CD4-positive, alpha-beta T cell treated with Interleukin-15 for 1 hour (primary cell): ENCODE data around the gene FGF12.

Experiments
- DNase-seq: peaks from one replicate; pipeline ENCODE4 v3.0.0-alpha.2; 2020

Gene FGF12

DNA sequence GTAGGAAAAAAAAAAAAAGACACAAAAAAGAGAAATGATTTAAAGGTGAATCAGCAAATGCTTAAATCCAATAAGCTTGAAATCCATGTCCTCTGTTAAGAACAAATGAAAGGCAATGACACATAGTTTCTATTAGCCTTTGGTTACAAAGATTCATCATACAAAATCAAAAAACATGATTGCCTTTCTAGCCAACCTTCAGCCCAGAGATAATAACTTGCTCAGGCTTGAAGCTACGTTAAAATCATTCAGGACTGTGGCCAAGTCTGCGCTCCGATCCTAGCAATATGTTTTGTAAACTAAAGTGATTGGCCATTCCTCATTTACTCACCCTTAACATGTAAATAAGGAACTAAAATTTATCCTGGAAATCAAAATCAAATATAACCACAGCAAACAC lies 556.7 kb downstream of the FGF12 start:
- no peak for DNase-seq

GRCh38 chr3:192170031-192170430 lies 557.3 kb downstream of the FGF12 start:
- DNase-seq = no peak

- no peak for DNase-seq
These were observed 557.9 kb downstream of the FGF12 start for GRCh38 chr3:192169332-192169915.

DNA sequence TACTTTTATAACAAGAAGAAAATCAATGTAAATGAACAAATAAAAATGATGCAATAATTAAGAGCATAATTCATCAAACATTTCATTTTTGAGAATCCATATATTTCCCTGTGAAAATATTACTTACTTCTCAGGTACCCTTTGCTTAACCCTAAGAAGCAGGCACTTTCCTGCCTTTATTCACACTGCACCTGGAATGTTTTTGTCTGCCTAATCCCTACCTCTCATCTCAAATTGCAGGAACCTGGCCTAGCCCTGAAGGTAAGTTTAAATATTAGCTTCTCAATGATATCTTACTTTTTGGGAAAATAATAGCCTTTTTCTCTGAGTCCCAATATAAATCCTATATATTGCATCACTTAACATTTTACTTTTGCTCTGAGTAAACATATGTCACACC lies 559.1 kb downstream of the FGF12 start:
- DNase-seq = no peak

DNA sequence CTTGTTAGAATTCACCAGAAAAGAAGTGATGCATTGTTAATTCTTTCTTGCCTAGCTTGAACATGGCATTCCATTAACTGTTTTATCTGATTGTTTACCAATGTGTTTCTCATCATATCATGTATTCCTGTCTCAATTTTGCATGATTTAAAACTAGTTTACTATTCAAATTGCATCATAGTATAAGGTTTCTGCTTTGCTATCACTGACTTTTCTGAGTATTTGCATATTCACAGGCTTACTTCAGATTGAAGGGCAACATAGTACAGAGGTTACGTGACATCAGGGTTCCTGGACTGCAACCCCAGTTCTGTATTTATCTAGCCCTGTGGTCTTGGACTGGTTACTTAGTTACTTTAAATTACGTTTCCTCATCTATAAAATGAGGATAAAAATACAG lies 561.8 kb downstream of the FGF12 start:
- DNase-seq = no peak

DNA sequence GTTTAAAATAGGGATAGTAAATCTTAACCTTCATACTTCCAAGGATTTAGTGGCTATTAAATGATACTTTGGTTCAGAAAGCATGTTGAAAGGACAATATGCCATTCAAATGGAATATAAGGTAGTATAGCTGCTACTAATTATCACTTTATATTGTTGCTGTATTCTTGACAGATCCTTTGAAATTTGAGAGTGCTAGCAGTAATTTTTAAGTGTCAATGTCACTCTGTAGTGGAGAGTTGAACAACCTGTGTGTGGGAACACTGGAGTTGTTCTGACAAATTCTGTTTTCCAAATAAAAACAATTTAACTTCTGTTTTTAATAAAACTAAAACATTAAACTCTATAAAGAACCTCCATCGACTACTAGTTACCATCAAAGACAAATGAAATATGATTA lies 565.7 kb downstream of the FGF12 start:
- no peak for DNase-seq

DNA sequence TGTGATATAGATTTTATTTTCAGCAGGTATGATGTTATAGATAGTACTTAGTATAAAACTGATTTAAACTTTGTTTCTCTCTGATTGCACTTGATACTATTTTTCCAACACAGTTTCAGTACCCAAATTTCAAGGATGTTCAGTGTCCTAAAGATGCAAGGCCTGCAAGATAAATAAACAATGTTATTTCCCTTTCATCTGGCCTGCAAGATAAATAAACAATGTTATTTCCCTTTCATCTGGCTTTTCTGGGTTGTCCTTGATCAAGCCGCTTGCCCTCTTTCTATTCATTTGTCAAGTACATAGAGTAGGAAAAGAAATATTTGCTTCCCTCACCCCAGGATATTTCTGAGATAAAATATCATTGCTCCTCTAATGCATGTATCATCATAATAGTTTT lies 571.0 kb downstream of the FGF12 start:
- DNase-seq = no peak

GRCh38 chr3:192155194-192155593 lies 572.1 kb downstream of the FGF12 start:
- no peak for DNase-seq

DNA sequence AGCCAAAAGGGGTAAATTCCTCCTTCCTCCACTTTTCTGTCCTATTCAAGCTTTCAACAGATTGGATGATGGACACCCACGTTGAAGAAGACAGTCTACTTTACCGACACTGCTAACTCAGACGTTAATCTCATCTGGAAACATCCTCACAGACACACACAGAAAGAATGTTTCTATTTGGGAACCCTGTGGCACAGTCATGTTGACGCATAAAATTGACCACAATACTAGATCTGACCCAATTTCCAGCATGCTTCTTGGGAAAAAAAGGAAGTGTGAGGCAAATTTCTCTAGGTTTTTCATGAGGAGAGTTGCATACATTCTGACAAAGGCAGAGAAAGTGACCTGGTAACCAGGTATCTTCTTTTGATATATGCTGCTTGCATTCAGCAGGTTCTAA lies 594.1 kb downstream of the FGF12 start:
- no peak for DNase-seq

DNA sequence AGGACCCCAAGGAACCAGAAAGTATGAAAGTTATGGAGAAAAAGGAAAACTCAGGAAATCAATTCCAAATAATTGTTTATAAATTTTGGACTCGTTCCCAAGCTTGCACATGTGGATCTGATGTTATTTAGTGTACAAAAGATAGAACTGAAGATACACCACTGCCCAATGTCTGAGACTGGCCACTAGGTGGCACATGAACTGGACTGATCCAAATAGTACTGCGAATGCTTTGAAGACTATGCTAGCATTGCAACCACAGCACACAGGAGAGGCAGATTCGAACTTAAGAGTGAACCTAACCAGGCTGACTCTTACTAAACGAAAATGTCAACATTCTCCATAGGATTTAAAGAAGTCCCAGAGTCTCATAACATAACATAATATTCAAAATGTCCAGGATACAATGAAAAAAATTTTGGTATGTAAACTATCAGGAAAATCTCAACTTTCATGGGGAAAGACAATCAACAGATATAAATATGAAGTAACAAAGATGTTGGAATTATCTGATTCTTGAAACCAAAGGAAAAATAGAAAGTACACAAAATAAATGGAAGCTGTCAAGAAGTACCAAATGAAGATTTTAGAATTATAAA lies 596.7 kb downstream of the FGF12 start:
- DNase-seq = peak; percentile 16

DNA sequence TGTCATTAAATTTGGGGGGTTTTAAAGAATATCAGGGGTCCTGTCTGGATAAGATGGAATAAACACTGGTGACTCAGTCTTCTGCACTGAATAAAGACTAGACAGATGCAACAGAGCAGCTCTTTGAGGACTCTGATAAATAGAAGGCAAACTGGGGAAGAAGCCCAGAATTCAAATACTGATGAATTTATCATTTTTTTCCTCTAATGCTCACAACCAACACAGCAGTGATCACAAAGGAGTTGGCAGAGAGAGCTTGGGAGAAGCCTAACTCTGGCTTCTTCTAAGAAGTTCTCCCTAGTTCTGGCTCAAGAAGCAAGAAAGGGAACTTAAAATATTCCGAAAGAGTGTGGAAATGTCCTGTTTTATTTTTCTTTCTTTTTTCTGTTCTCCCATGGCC lies 597.8 kb downstream of the FGF12 start:
- DNase-seq = no peak

DNA sequence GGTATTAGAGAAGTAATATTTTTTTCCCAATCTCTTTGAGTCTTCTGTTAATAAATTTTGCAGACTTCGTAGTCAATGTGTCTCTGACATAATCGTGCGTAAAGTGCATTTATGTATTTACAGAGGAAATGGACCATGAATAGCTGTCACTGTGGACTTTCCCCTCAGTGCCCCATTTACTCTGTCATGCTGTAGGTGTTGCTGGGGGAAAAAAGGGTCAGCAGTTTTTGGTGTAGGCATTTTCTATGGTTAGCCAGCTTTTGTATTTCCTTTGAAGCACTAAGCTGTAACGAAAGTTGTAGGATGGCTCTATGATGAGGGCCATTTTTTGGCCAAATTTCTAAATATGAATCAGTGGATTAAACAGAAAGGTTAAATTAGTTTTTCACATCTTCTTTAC lies 598.4 kb downstream of the FGF12 start:
- DNase-seq = no peak

DNA sequence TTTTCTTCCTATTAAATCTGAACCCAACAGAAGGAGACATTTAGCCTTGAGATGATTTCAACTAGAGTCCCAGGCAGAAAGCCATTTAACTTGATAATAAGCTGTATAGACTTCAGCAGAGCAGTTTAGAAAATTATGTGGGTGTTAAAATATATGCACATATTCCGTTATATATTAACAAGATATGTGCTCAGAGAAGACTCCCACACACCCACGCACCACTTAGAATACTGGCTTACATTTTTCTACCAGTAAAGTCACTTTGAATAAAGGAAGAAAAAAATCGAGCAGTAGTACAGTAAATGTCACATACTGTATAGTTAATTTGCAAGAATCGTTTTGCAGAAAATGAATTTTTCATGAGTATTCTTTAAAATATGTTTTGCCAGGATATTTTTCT lies 599.3 kb downstream of the FGF12 start:
- no peak for DNase-seq

DNA sequence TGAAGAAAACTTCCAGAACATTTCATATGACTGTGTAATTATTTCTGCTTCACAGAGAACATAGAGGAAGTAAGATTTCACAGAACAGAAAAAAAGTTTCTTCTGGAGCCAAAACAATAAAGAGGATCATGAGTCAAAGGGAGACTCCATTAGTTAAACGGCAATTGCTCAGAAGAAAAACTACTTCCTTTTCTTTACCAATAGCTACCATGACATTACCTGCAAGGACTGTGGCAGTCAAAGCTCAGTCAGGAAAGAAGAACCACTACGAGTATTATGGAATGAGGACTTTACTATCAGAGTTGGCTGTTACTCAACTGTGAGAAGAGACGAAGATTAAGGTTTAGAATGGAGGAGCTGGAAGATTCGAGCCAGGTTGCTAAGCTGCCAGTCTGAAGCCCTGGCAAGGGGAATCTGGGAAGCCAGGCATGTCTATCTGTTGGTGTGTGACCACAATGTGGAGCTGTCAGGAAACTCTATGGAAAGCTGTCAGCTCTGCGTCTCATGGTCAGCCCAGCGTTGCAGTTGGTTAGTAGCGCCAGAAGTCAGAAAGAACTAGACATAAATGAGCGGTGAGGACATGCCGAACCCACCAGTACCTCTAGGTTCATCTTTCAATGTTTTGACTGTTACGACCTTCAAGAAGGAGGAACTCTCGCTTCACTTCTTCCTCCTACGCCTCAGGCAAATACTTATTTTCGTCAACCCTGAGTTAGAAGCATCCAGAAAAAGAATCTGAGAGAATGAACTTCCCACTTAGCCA lies 604.3 kb downstream of the FGF12 start:
- no peak for DNase-seq

DNA sequence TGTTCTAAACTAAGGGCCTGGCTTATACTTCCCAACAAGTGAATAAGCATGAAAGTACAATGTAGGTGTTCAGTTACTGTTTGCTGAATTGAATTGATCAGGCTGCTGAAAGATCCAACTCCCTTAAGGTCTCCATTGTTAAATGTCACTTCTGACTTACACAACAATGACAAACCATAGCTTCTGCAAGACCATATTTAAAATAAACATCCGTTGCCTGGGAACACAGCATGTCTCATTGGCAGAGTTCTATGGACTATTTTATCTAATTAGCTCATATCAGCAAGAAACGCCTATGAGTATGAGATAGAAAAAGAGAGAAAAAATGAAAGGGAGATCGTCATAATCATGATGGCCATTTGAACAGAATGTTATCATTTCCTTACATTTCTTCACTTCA lies 605.4 kb downstream of the FGF12 start:
- no peak for DNase-seq

DNA sequence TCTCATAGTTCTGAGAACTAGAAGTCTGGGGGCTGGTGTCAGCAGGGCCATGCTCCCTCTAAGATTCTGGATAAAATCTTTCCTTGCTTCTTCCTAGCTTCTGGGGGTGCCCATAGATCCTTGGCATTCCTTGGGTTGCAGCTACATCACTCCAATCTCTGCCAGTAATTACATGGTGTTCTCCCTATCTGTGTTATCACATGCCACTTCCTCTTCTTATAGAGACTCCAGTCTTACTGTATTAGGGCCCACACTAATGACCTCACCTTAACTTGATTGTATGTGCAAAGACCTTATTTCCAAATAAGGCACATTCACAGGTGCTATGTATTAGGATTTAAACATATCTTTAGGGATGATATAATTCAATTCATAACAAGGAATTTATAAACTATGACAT lies 618.5 kb downstream of the FGF12 start:
- DNase-seq = no peak

GRCh38 chr3:192106543-192106942 lies 620.8 kb downstream of the FGF12 start:
- no peak for DNase-seq

GRCh38 chr3:192092388-192093005 lies 634.8 kb downstream of the FGF12 start:
- no peak for DNase-seq

- no peak for DNase-seq
These were observed 635.5 kb downstream of the FGF12 start for GRCh38 chr3:192091831-192092230.

- DNase-seq = no peak
These were observed 636.8 kb downstream of the FGF12 start for GRCh38 chr3:192090586-192090985.
